H9 (cell line): ENCODE data around the gene AHNAK2. TPM values are rescaled to one million over a fixed set of nuclear protein-coding genes. Genes with fewer than 3 reads are reported as not detected.

ENCODE experiments used
- DNase-seq: peaks from one replicate; pipeline ENCODE4 v3.0.0-alpha.2; 2017
- H2AFZ ChIP-seq: one replicate; pipeline ENCODE4 v1.6.1; 2013; ENCODE audit warnings: mild to moderate bottlenecking, low read length, control low read depth, moderate library complexity
- H2AK5ac ChIP-seq: 2 replicates; pipeline ENCODE4 v1.6.1; 2013; ENCODE audit warnings: low read length, control low read depth, mixed read lengths; ENCODE audit not compliant: insufficient read length
- H2BK120ac ChIP-seq: one replicate; pipeline ENCODE4 v1.6.1; 2013; ENCODE audit warnings: low read depth, mild to moderate bottlenecking, low read length, control low read depth, inconsistent platforms; ENCODE audit not compliant: poor library complexity, severe bottlenecking
- H2BK12ac ChIP-seq: 2 replicates; pipeline ENCODE4 v1.6.1; 2013; ENCODE audit warnings: low read length, control low read depth, mixed read lengths, low read depth; ENCODE audit not compliant: insufficient read length
- H2BK15ac ChIP-seq: 2 replicates; pipeline ENCODE4 v1.6.1; 2013; ENCODE audit warnings: low read depth, low read length, control low read depth
- H2BK20ac ChIP-seq: one replicate; pipeline ENCODE4 v1.6.1; 2013; ENCODE audit warnings: low read depth, mild to moderate bottlenecking, low read length, control low read depth, inconsistent platforms; ENCODE audit not compliant: poor library complexity, severe bottlenecking
- H2BK5ac ChIP-seq: 2 replicates; pipeline ENCODE4 v1.6.1; 2013; ENCODE audit warnings: low read length, control low read depth, mixed read lengths; ENCODE audit not compliant: insufficient read length
- H3K14ac ChIP-seq: 2 replicates; pipeline ENCODE4 v1.6.1; 2013; ENCODE audit warnings: low read length, control low read depth; ENCODE audit not compliant: insufficient read depth
- H3K18ac ChIP-seq: 2 replicates; pipeline ENCODE4 v1.6.1; 2013; ENCODE audit warnings: low read depth, mild to moderate bottlenecking, mixed read lengths, low read length, control low read depth; ENCODE audit not compliant: insufficient read length
- H3K23ac ChIP-seq: 2 replicates; pipeline ENCODE4 v1.6.1; 2013; ENCODE audit warnings: low read length, control low read depth, mixed read lengths, low read depth; ENCODE audit not compliant: insufficient read length
- H3K23me2 ChIP-seq: 2 replicates; pipeline ENCODE4 v1.6.1; 2013; ENCODE audit warnings: low read depth, mild to moderate bottlenecking, mixed read lengths, low read length, control low read depth; ENCODE audit not compliant: insufficient read length, poor library complexity, severe bottlenecking
- H3K27ac ChIP-seq: 2 replicates; pipeline ENCODE4 v1.5.1; 2013; ENCODE audit warnings: low read length, control low read depth, mixed read lengths, low read depth; ENCODE audit not compliant: insufficient read length
- H3K27me3 ChIP-seq: 2 replicates; pipeline ENCODE4 v1.6.1; 2013; ENCODE audit warnings: low read length, control low read depth, inconsistent platforms; ENCODE audit not compliant: insufficient read depth
- H3K4ac ChIP-seq: 2 replicates; pipeline ENCODE4 v1.6.1; 2013; ENCODE audit warnings: low read depth, mild to moderate bottlenecking, control low read depth, inconsistent platforms, low read length, moderate library complexity
- H3K4me1 ChIP-seq: 2 replicates; pipeline ENCODE4 v1.6.1; 2013; ENCODE audit warnings: low read length, control low read depth, inconsistent platforms; ENCODE audit not compliant: insufficient read depth
- H3K4me2 ChIP-seq: 2 replicates; pipeline ENCODE4 v1.6.1; 2013; ENCODE audit warnings: low read length, control low read depth, mixed read lengths; ENCODE audit not compliant: insufficient read length, insufficient read depth
- H3K56ac ChIP-seq: 2 replicates; pipeline ENCODE4 v1.6.1; 2013; ENCODE audit warnings: low read depth, mild to moderate bottlenecking, mixed read lengths, low read length, control low read depth; ENCODE audit not compliant: insufficient read length
- H3K79me1 ChIP-seq: 2 replicates; pipeline ENCODE4 v1.6.1; 2013; ENCODE audit warnings: low read depth, mild to moderate bottlenecking, moderate library complexity, low read length, control low read depth, inconsistent platforms; ENCODE audit not compliant: insufficient read depth, poor library complexity, severe bottlenecking
- H3K79me2 ChIP-seq: 2 replicates; pipeline ENCODE4 v1.6.1; 2013; ENCODE audit warnings: low read length, control low read depth, inconsistent platforms; ENCODE audit not compliant: insufficient read depth
- H3K9ac ChIP-seq: 2 replicates; pipeline ENCODE4 v1.6.1; 2013; ENCODE audit warnings: low read length, control low read depth, mixed read lengths; ENCODE audit not compliant: insufficient read length; ENCODE audit errors: extremely low read depth
- H3K9me3 ChIP-seq: one replicate; pipeline ENCODE4 v1.6.1; 2013; ENCODE audit warnings: low read depth, low read length, inconsistent platforms; ENCODE audit not compliant: control insufficient read depth
- H3T11ph ChIP-seq: one replicate; pipeline ENCODE4 v1.6.1; 2013; ENCODE audit warnings: mild to moderate bottlenecking, low read length, control low read depth, inconsistent platforms
- H4K20me1 ChIP-seq: one replicate; pipeline ENCODE4 v1.6.1; 2013; ENCODE audit not compliant: control insufficient read depth, insufficient read length, insufficient read depth
- H4K5ac ChIP-seq: 2 replicates; pipeline ENCODE4 v1.6.1; 2013; ENCODE audit warnings: low read depth, mild to moderate bottlenecking, mixed read lengths, low read length, control low read depth; ENCODE audit not compliant: insufficient read length
- H4K8ac ChIP-seq: replicated peaks from 2 replicates; pipeline ENCODE4 v1.6.1; 2013; ENCODE audit warnings: low read length, control low read depth, mixed read lengths, low read depth; ENCODE audit not compliant: insufficient read length
- H4K91ac ChIP-seq: 2 replicates; pipeline ENCODE4 v1.6.1; 2013; ENCODE audit warnings: low read depth, mild to moderate bottlenecking, moderate library complexity, mixed read lengths, low read length, control low read depth; ENCODE audit not compliant: insufficient read length
- H3K27ac Mint-ChIP-seq, 3 experiments: 2 replicates in 2 of 3; 3 replicates in 1 of 3; pipeline ENCODE4 v1.8.0; 2020 to 2021; ENCODE audit warnings: mixed read lengths in 3 of 3, mild to moderate bottlenecking in 1 of 3, moderate library complexity in 1 of 3
- H3K27me3 Mint-ChIP-seq: 2 replicates; pipeline ENCODE4 v1.8.0; 2021; ENCODE audit warnings: low read depth, mild to moderate bottlenecking, moderate library complexity, mixed read lengths
- H3K36me3 Mint-ChIP-seq, 3 experiments: 2 replicates in 2 of 3; 3 replicates in 1 of 3; pipeline ENCODE4 v1.8.0; 2020 to 2021; ENCODE audit warnings: low read depth in 3 of 3, mixed read lengths in 3 of 3; ENCODE audit not compliant: insufficient read depth in 1 of 3
- H3K4me1 Mint-ChIP-seq, 2 experiments: 2 replicates each; pipeline ENCODE4 v1.8.0; 2020; ENCODE audit warnings: mixed read lengths in 2 of 2
- H3K4me3 Mint-ChIP-seq, 2 experiments: 2 replicates in 1 of 2; 3 replicates in 1 of 2; pipeline ENCODE4 v1.8.0; 2020 to 2021; ENCODE audit warnings: mild to moderate bottlenecking in 2 of 2, mixed read lengths in 2 of 2, moderate library complexity in 1 of 2
- H3K9me3 Mint-ChIP-seq, 2 experiments: 2 replicates in 1 of 2; 3 replicates in 1 of 2; pipeline ENCODE4 v1.8.0; 2020; ENCODE audit warnings: mild to moderate bottlenecking in 2 of 2, mixed read lengths in 2 of 2, moderate library complexity in 1 of 2
- CTCF ChIP-seq: fragments of 200-600 bp; sonication (generic); conservative IDR thresholded peaks from 3 replicates; pipeline ENCODE4 v1.8.0; 2021; ENCODE audit warnings: antibody characterized with exemption, mild to moderate bottlenecking
- WGBS: extraction: QIAGEN DNeasy Blood & Tissue Kit; methylation state at CpG from one replicate; pipeline ENCODE4 v1.1.7; 2013; ENCODE audit warnings: missing lambda C conversion rate, low lambda C conversion rate, mixed read lengths; ENCODE audit not compliant: insufficient read length; ENCODE audit errors: extremely low coverage; 5-methylcytosine and 5-hydroxymethylcytosine counted together
- total RNA-seq: library from RNA; stranded (reverse); gene quantifications from 2 replicates; pipeline ENCODE4 v1.2.1, GENCODE V29; 2021

Gene AHNAK2
- total RNA-seq, 1 experiment from 2014 or later = 2.8 TPM

- H3K27ac ChIP-seq = no peak overlapping the region
- no peak overlapping the region for H2AK5ac ChIP-seq
- H3K9ac ChIP-seq = no peak overlapping the region
- H3K14ac ChIP-seq = no peak overlapping the region
- H3K27me3 Mint-ChIP-seq = peaks cover 73% of the 10 kb centered on the region
- no peaks in the 10 kb centered on the region for H3K9me3 ChIP-seq
- H3K23ac ChIP-seq = no peak overlapping the region
- H3K36me3 Mint-ChIP-seq = no peaks in the 10 kb centered on the region
- H4K5ac ChIP-seq = no peak overlapping the region
- no peaks in the 10 kb centered on the region for H3K4me1 ChIP-seq
- no peak overlapping the region for H3K4me2 ChIP-seq
- H4K91ac ChIP-seq = no peak overlapping the region
- no peak overlapping the region for H2BK120ac ChIP-seq
- no peak overlapping the region for H3K4ac ChIP-seq
- H3K79me1 ChIP-seq = no peaks in the 10 kb centered on the region
- H3K4me3 Mint-ChIP-seq = no peak overlapping the region
- WGBS = no CpG with 5 or more reads among the region's 1 CpG
- no peak for DNase-seq
- no peak for TF ChIP-seq CTCF
- H3K4me1 Mint-ChIP-seq = peaks cover 0 to 7% of the 10 kb centered on the region in 2 experiments; a peak in 2 of 4 replicates
- H3K23me2 ChIP-seq = no peaks in the 10 kb centered on the region
- H2BK5ac ChIP-seq = no peak overlapping the region
- no peak overlapping the region for H3K56ac ChIP-seq
- no peak overlapping the region for H3K18ac ChIP-seq
- H3K27ac Mint-ChIP-seq = no peak overlapping the region
- peaks cover 0 to 6% of the 10 kb centered on the region in 2 experiments; a peak in 2 of 5 replicates for H3K9me3 Mint-ChIP-seq
- H2BK12ac ChIP-seq = no peak overlapping the region
- H4K20me1 ChIP-seq = no peaks in the 10 kb centered on the region
- no peaks in the 10 kb centered on the region for H3K79me2 ChIP-seq
- H2BK20ac ChIP-seq = no peak overlapping the region
- H3K27me3 ChIP-seq = peaks cover 10% of the 10 kb centered on the region; the same call in 1 of the 2 replicates
- H2AFZ ChIP-seq = no peak overlapping the region
- H4K8ac ChIP-seq = no peak overlapping the region
- H3T11ph ChIP-seq = no peak overlapping the region
- no peak overlapping the region for H2BK15ac ChIP-seq
These were observed 39.2 kb downstream of the AHNAK2 start for GRCh38 chr14:104938960-104939359.
